Ectodermal cell (in vitro differentiated cells): ENCODE results near the gene RWDD3.

Source experiments
- H3K27ac ChIP-seq: 2 replicates; pipeline ENCODE4 v1.7.0; 2013; ENCODE audit warnings: mild to moderate bottlenecking, low read depth, low read length; ENCODE audit not compliant: insufficient read depth, poor library complexity, severe bottlenecking
- H3K27me3 ChIP-seq: 2 replicates; pipeline ENCODE4 v1.7.0; 2013; ENCODE audit warnings: mild to moderate bottlenecking, low read length; ENCODE audit not compliant: insufficient read depth, control insufficient read depth, poor library complexity, severe bottlenecking
- H3K36me3 ChIP-seq: one replicate; pipeline ENCODE4 v1.7.0; 2013; ENCODE audit warnings: low read length; ENCODE audit not compliant: control insufficient read depth, insufficient read depth
- H3K4me1 ChIP-seq: one replicate; pipeline ENCODE4 v1.7.0; 2013; ENCODE audit warnings: low read length; ENCODE audit not compliant: control insufficient read depth, insufficient read depth
- H3K4me3 ChIP-seq: 2 replicates; pipeline ENCODE4 v1.7.0; 2013; ENCODE audit warnings: low read depth, low read length, control low read depth; ENCODE audit not compliant: insufficient read depth
- H3K9me3 ChIP-seq: 2 replicates; pipeline ENCODE4 v1.7.0; 2013; ENCODE audit warnings: mild to moderate bottlenecking, low read length, moderate library complexity; ENCODE audit not compliant: control insufficient read depth
- WGBS, 2 experiments: methylation state at CpG; one replicate each; pipeline ENCODE4 v1.1.7; 2013; ENCODE audit warnings: missing lambda C conversion rate in 2 of 2; 5-methylcytosine and 5-hydroxymethylcytosine counted together

RWDD3 gene

DNA sequence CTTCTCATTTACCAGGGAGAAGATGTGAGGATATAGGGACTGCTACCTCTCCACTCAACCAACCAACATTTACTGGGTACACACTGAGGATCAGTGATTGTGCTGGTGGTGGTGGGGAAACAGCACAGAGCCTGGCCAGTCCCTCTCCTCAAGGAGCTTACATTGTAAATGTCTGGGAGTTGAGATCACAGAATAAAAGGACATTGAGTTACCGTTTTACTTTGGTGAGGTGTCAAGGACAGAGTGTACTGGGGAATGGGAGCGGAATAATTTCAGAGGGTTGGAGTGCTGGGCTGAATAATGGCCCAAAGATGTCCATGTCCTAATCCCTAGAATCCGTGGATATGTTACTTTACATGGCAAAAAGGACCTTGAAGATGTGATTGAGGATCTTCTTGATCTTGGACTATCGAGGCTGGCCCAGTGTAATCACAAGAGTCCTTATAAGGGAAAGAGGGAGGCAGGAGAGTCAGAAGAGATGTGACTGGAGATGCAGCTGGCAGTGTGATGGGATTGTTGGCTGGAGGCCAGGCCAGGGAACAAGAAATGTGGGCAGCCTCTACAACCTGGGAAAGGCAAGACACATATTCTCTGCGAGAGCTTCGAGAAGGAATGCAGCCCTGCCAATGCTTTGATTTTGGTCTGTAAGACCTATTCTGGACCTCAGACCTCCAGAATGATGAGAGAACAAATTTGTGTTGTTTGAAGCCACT, 26.6 kb upstream of the RWDD3 start:
- Histone ChIP-seq H3K36me3 (no peaks in the 10 kb centered on the region), H3K4me3 (no peak overlapping the region), H3K9me3 (no peaks in the 10 kb centered on the region), H3K27ac (no peak overlapping the region), H3K27me3 (no peaks in the 10 kb centered on the region), H3K4me1 (no peaks in the 10 kb centered on the region)
- 95 to 96% methylated on average over 6 of the region's 6 CpGs for WGBS, 2 experiments

DNA sequence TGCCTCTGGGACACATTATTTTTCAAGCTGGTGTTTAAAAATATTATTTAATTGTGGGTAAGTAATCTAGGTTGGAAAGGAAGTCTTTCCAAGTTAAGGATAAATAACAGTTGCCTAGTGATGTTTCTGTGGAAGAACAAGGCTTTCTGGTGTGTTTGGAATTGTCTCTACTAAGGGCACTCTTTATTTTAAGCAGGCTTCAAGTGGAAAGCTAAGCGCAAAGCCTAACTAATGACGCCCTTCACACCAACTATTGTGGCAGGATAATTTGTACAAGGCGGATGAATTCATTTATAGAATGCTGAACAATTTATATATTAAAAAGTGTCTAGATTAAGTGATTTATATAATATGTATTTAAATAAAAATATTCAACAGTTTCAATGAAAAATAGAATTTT, 25.1 kb upstream of the RWDD3 start:
- no peaks in the 10 kb centered on the region for H3K27me3 ChIP-seq
- no peaks in the 10 kb centered on the region for H3K36me3 ChIP-seq
- no peaks in the 10 kb centered on the region for H3K4me1 ChIP-seq
- H3K4me3 ChIP-seq: no peak overlapping the region
- no peak overlapping the region for H3K27ac ChIP-seq
- no peaks in the 10 kb centered on the region for H3K9me3 ChIP-seq
- WGBS, 2 experiments: 100% methylated on average over 1 of the region's 3 CpGs

GRCh38 chr1:95209291-95209690, 24.7 kb upstream of the RWDD3 start:
- H3K9me3 ChIP-seq: no peaks in the 10 kb centered on the region
- no peaks in the 10 kb centered on the region for H3K4me1 ChIP-seq
- H3K4me3 ChIP-seq: no peak overlapping the region
- no peak overlapping the region for H3K27ac ChIP-seq
- H3K27me3 ChIP-seq: no peaks in the 10 kb centered on the region
- H3K36me3 ChIP-seq: no peaks in the 10 kb centered on the region

- 94 to 95% methylated on average over 14 of the region's 14 CpGs for WGBS, 2 experiments
- no peaks in the 10 kb centered on the region for H3K4me1 ChIP-seq
- H3K27me3 ChIP-seq: no peaks in the 10 kb centered on the region
Measured at GRCh38 chr1:95216292-95216990, 17.6 kb upstream of the RWDD3 start.

GRCh38 chr1:95217371-95217770, 16.6 kb upstream of the RWDD3 start:
- 78 to 96% methylated on average over 1 of the region's 1 CpG for WGBS, 2 experiments

More at GRCh38 chr1:95216292-95216990, 17.6 kb upstream of the RWDD3 start:
- no peak overlapping the region for H3K4me3 ChIP-seq
- no peak overlapping the region for H3K27ac ChIP-seq
- H3K36me3 ChIP-seq: no peaks in the 10 kb centered on the region
- no peaks in the 10 kb centered on the region for H3K9me3 ChIP-seq

DNA sequence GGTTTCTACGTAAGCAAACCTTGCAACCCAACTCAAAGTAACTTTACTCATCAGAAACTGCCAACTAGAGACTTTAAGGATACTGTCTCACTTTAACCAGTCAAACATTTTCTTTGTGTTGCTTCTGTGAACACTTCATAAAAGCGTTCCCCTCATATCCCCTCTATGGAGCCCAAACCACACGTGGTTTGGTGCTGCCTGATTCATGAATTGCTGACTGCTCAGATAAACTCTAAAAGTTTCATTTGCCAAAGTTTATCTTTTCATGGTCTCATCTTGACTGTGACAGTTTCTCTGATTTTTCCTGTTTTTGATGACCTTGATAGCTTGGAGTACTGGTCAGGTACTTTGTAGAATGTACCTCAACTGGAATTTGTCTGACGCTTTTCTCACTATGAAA, 14.6 kb upstream of the RWDD3 start:
- H3K27ac ChIP-seq: no peak overlapping the region
- H3K9me3 ChIP-seq: no peaks in the 10 kb centered on the region
- no peaks in the 10 kb centered on the region for H3K36me3 ChIP-seq
- no peaks in the 10 kb centered on the region for H3K27me3 ChIP-seq
- no peak overlapping the region for H3K4me3 ChIP-seq
- H3K4me1 ChIP-seq: no peaks in the 10 kb centered on the region
- 93 to 97% methylated on average over 4 of the region's 4 CpGs for WGBS, 2 experiments

More at GRCh38 chr1:95217371-95217770, 16.6 kb upstream of the RWDD3 start:
- H3K27ac ChIP-seq: no peak overlapping the region
- H3K9me3 ChIP-seq: no peaks in the 10 kb centered on the region
- no peaks in the 10 kb centered on the region for H3K36me3 ChIP-seq
- no peak overlapping the region for H3K4me3 ChIP-seq
- no peaks in the 10 kb centered on the region for H3K4me1 ChIP-seq
- no peaks in the 10 kb centered on the region for H3K27me3 ChIP-seq

- no peak overlapping the region for H3K27ac ChIP-seq
- no peaks in the 10 kb centered on the region for H3K27me3 ChIP-seq
- WGBS, 2 experiments: 76 to 77% methylated on average over 6 of the region's 6 CpGs
- no peaks in the 10 kb centered on the region for H3K4me1 ChIP-seq
- no peaks in the 10 kb centered on the region for H3K36me3 ChIP-seq
- no peaks in the 10 kb centered on the region for H3K9me3 ChIP-seq
- H3K4me3 ChIP-seq: no peak overlapping the region
Measured at GRCh38 chr1:95221306-95221705, 12.7 kb upstream of the RWDD3 start.

GRCh38 chr1:95222629-95223028, 11.4 kb upstream of the RWDD3 start:
- H3K4me1 ChIP-seq: no peaks in the 10 kb centered on the region
- H3K9me3 ChIP-seq: no peaks in the 10 kb centered on the region
- no peak overlapping the region for H3K4me3 ChIP-seq
- no peaks in the 10 kb centered on the region for H3K27me3 ChIP-seq
- WGBS, 2 experiments: 83 to 92% methylated on average over 1 to 2 of the region's 2 CpGs
- no peak overlapping the region for H3K27ac ChIP-seq
- no peaks in the 10 kb centered on the region for H3K36me3 ChIP-seq

DNA sequence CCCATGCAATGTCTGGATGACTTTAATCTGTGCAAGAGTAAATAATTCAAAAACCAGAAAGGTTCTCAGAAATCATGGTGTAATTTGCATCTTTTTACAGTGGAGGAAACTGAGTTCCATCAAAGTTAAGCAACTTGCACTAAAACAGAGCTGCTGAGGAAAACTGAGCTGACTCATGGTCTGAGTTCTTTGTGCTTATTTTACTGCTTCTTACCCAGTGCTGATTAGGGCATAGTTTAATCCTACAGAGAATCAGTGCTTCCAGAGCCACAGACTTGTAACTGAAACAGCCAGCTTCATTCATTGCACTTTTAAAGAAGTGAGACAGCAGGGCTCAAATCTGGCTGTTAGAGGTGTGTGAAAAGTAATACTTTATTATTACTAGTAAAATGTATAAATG, 10.9 kb upstream of the RWDD3 start:
- Histone ChIP-seq H3K27ac (no peak overlapping the region), H3K27me3 (no peaks in the 10 kb centered on the region), H3K9me3 (no peaks in the 10 kb centered on the region), H3K36me3 (no peaks in the 10 kb centered on the region), H3K4me3 (no peak overlapping the region), H3K4me1 (no peaks in the 10 kb centered on the region)

- Histone ChIP-seq H3K4me1 (no peaks in the 10 kb centered on the region), H3K4me3 (no peak overlapping the region), H3K9me3 (no peaks in the 10 kb centered on the region), H3K27me3 (no peaks in the 10 kb centered on the region), H3K27ac (no peak overlapping the region), H3K36me3 (no peaks in the 10 kb centered on the region)
- 88 to 96% methylated on average over 2 to 3 of the region's 3 CpGs for WGBS, 2 experiments
Measured at GRCh38 chr1:95226781-95227660, 7.0 kb upstream of the RWDD3 start.
